Pulmonary artery endothelial cell (primary cell): ENCODE data around the gene SF3A2. TPM values are rescaled to one million over a fixed set of nuclear protein-coding genes. Genes with fewer than 3 reads are reported as not detected.

Experiments
- DNase-seq: peaks from one replicate; pipeline ENCODE4 v3.0.0-alpha.2; 2011; ENCODE audit warnings: low read depth, low spot score
- total RNA-seq: library from RNA; depleted of rRNA; stranded (reverse); fragments of >200 nt; gene quantifications from 2 replicates; pipeline ENCODE4 v1.2.3, GENCODE V29; 2014

The SF3A2 gene
- total RNA-seq, 1 donor from 2014 or later: 50.4 TPM

GRCh38 chr19:2207991-2208860 is 28.4 kb upstream of the SF3A2 start:
- DNase-seq: no peak

- DNase-seq: no peak
These were observed 27.6 kb upstream of the SF3A2 start for GRCh38 chr19:2208975-2209374.

GRCh38 chr19:2209408-2209807 is 27.2 kb upstream of the SF3A2 start:
- no peak for DNase-seq

- DNase-seq: no peak
These were observed 26.4 kb upstream of the SF3A2 start for GRCh38 chr19:2210206-2210605.

GRCh38 chr19:2210987-2211740 is 25.5 kb upstream of the SF3A2 start:
- no peak for DNase-seq

- no peak for DNase-seq
These were observed 23.5 kb upstream of the SF3A2 start for GRCh38 chr19:2212861-2213711.

- no peak for DNase-seq
These were observed 22.8 kb upstream of the SF3A2 start for GRCh38 chr19:2213799-2214198.

- no peak for DNase-seq
These were observed 22.4 kb upstream of the SF3A2 start for GRCh38 chr19:2214251-2214650.

- no peak for DNase-seq
These were observed 21.3 kb upstream of the SF3A2 start for GRCh38 chr19:2215281-2215751.

GRCh38 chr19:2216361-2217225 is 20.0 kb upstream of the SF3A2 start:
- DNase-seq: no peak

GRCh38 chr19:2217591-2217990 is 19.0 kb upstream of the SF3A2 start:
- no peak for DNase-seq

- DNase-seq: no peak
These were observed 16.9 kb upstream of the SF3A2 start for GRCh38 chr19:2219726-2220125.

GRCh38 chr19:2221250-2221831 is 15.3 kb upstream of the SF3A2 start:
- DNase-seq: no peak

- DNase-seq: no peak
These were observed 14.7 kb upstream of the SF3A2 start for GRCh38 chr19:2221918-2222317.

- DNase-seq: no peak
These were observed 13.2 kb upstream of the SF3A2 start for GRCh38 chr19:2223391-2223790.

- no peak for DNase-seq
These were observed 12.7 kb upstream of the SF3A2 start for GRCh38 chr19:2223959-2224358.

- DNase-seq: no peak
These were observed 11.8 kb upstream of the SF3A2 start for GRCh38 chr19:2224754-2225349.

- DNase-seq: no peak
These were observed 11.1 kb upstream of the SF3A2 start for GRCh38 chr19:2225415-2226050.
